ENCODE results near the gene FAM156A. TPM values are rescaled to one million over a fixed set of nuclear protein-coding genes. Genes with fewer than 3 reads are reported as not detected.
"Not testable (repeated sequence)": the region's sequence is repeated elsewhere in the genome, so short reads cannot be mapped to it uniquely, and the experiment has no call there.

Gene FAM156A
- total RNA-seq, 2 experiments from 2014 or later, result 19.0 to 19.5 TPM

DNA sequence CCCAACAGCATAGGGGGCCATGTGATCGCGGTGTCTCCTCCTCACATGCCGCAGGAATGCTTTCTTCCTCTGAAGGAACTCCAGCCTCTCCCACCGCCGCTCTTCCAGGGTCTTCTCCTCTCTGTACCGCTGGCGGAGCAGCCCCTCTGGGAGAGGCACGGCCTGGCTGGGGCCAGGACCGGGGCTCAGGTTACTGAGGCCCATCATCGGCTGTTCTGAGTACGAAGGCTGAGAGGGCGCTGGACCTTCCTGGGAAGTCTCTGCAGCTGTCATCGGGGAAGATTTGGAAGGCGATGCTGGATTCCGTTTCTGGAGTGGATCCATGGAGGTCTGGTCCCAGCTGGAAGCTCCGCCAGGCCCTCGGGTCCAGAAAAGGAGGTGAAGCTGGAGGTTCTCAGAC lies 10.1 kb downstream of the FAM156A start:
- H3K4me3 Mint-ChIP-seq; H3K9me3 Mint-ChIP-seq; H3K36me3 Mint-ChIP-seq; H3K27me3 Mint-ChIP-seq; H3K27ac Mint-ChIP-seq; DNase-seq; H3K4me1 Mint-ChIP-seq (ENCODE audit: low read depth); POLR2A ChIA-PET; intact Hi-C loops (cut with micrococcal nuclease); CTCF ChIA-PET: not testable (repeated sequence)

DNA sequence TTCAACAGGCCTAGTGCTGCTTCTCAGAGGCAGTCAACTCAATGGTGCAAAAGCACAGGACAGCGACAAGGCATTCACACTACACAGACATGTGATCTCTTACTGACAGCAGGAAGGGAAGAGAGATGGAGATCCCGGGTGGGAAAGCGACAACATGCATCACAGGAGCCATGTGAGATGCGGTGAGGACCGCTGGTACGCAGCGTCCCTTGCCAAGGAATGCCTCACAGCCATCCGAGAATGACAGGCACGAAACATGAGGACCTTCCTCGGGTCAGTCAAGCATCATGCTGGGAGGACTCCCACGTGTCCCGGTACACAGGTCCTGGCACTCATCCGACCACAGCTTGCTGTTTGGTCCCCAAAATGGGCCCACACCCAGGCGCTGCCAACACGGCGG lies 10.8 kb downstream of the FAM156A start:
- H3K27ac Mint-ChIP-seq; CTCF ChIA-PET; H3K27me3 Mint-ChIP-seq; DNase-seq; H3K9me3 Mint-ChIP-seq; H3K36me3 Mint-ChIP-seq; intact Hi-C loops (cut with micrococcal nuclease); H3K4me1 Mint-ChIP-seq (ENCODE audit: low read depth); H3K4me3 Mint-ChIP-seq; POLR2A ChIA-PET: not testable (repeated sequence)

- DNase-seq; H3K36me3 Mint-ChIP-seq; H3K4me3 Mint-ChIP-seq; H3K4me1 Mint-ChIP-seq (ENCODE audit: low read depth); intact Hi-C loops (cut with micrococcal nuclease); H3K9me3 Mint-ChIP-seq; POLR2A ChIA-PET; CTCF ChIA-PET; H3K27me3 Mint-ChIP-seq; H3K27ac Mint-ChIP-seq: not testable (repeated sequence)
These were observed 12.4 kb downstream of the FAM156A start for GRCh38 chrX:52945838-52946494.

DNA sequence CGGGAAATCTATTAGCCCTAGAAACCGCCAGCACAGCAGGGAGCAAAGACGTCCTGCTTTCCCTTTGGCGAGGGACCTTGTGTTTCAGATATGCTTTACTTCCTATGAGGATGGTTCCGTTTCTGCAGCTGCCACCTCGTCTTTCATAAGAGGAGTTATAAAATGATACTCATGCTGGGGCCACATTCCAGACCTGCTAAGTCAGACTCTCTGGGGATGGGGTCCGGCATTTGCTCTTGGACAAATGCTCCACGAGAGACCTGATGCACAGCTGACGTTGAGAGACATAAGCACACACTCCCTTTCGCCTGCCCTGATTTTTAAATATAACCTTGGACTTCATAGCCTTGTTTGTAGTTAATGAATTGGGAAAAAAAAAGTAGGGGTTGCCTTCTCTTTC lies 16.6 kb downstream of the FAM156A start:
- POLR2A ChIA-PET; H3K9me3 Mint-ChIP-seq; H3K4me3 Mint-ChIP-seq; DNase-seq; H3K4me1 Mint-ChIP-seq (ENCODE audit: low read depth); H3K27ac Mint-ChIP-seq; intact Hi-C loops (cut with micrococcal nuclease); H3K36me3 Mint-ChIP-seq; H3K27me3 Mint-ChIP-seq; CTCF ChIA-PET: not testable (repeated sequence)

DNA sequence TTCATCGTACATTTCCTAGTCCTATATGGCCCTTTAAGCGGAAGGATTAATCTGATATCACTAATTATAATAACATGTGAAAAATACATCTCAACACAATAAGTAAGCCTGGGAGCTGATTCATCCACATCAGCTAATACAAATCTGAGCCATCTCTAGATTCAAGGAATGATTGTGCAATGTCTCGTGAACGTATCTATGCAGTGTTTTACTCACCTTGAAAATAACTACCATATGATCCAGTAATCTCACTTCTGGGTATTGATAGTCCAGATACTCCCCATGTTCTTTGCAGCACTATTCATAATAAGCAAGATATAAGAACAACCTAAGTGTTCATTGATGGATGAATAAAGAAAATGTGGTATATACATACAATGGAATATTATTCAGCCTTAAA lies 17.6 kb downstream of the FAM156A start:
- H3K4me1 Mint-ChIP-seq (ENCODE audit: low read depth); H3K4me3 Mint-ChIP-seq; H3K9me3 Mint-ChIP-seq; intact Hi-C loops (cut with micrococcal nuclease); H3K27me3 Mint-ChIP-seq; H3K36me3 Mint-ChIP-seq; DNase-seq; CTCF ChIA-PET; H3K27ac Mint-ChIP-seq; POLR2A ChIA-PET: not testable (repeated sequence)

DNA sequence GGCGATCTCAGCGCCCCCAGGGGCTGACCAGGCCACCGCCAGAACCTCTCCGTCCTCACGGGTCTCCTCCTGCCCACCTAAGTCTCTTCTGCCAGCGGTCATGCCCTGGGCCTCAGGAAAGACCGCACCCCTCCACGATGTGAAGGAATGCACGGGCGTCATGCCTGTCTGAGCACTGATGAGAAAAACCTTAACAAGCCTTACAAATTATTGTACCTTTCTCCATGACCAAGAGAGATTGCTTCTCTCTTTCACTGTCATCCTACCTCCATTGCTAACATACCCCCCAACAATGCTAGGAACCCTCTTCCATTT lies 22.9 kb downstream of the FAM156A start:
- H3K4me1 Mint-ChIP-seq (ENCODE audit: low read depth); H3K36me3 Mint-ChIP-seq; H3K27me3 Mint-ChIP-seq; intact Hi-C loops (cut with micrococcal nuclease); H3K9me3 Mint-ChIP-seq; DNase-seq: not testable (repeated sequence)
- peak overlapping the region; percentile 83 for H3K4me3 Mint-ChIP-seq
- CTCF ChIA-PET, result interaction anchor here (0.7 to 0.8 kb wide), 3 partner anchors 14 to 60 kb away, joined by 4 to 7 read pairs (median 4); no protein-coding TSS in a partner anchor
- peak overlapping the region; percentile 97 for H3K27ac Mint-ChIP-seq
- POLR2A ChIA-PET, result interaction anchor here (0.7 kb wide), 1 partner anchor 60 kb away, joined by 3 read pairs; no protein-coding TSS in a partner anchor

DNA sequence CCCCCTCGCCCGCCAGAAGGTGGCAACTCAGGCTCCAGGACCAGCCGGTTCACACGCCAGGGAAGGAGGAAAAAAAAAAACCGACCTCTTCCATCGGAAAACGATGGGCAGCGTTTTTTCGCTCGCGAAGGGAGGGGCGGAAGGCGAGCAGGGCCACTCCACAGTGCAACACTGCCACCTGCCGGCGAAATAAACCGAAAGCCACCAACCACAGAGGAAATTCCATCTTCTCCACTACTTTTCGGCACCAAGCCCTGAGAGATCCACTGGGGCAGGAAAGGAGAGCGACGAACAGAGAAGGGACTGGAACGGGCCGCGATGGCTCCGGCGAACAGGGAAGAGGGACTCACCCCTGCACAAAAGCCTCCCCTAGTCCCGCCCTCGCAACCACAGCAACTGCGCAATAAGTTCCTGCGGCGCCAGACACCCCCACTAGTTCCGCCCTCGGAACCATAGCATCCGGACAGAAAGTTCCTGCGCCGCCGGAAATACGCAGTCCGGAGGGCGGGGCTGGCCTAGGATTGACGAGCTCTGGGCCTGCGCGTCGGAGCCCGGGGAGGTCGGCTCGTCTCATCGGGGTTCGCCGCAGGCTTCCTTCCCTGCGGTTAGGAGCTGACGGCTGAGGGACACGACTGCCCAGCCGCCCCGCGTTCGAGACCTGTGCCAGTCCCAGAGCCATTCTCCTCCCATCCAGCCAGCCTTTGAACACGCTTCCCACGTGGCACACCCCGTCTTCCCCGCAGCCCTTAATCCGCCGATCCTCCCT lies 23.4 kb downstream of the FAM156A start:
- peak; percentile 94 for DNase-seq
- Mint-ChIP-seq H3K4me1 (ENCODE audit: low read depth) (peaks cover 4% of the 10 kb centered on the region), H3K36me3 (no peaks in the 10 kb centered on the region), H3K4me3 (peak overlapping the region; percentile 83), H3K27me3 (no peaks in the 10 kb centered on the region), H3K9me3 (no peaks in the 10 kb centered on the region), H3K27ac (peak overlapping the region; percentile 97)
- intact Hi-C loops (cut with micrococcal nuclease), result no loop called here
- ChIA-PET POLR2A (interaction anchor here (0.7 kb wide), 1 partner anchor 61 kb away, joined by 3 read pairs; no protein-coding TSS in a partner anchor), CTCF (interaction anchor here (0.7 to 0.8 kb wide), 3 partner anchors 14 to 61 kb away, joined by 4 to 7 read pairs (median 4); no protein-coding TSS in a partner anchor)

GRCh38 chrX:52933976-52934703 lies 24.2 kb downstream of the FAM156A start:
- ChIA-PET POLR2A (no interaction called here), CTCF (no interaction called here)
- H3K4me1 Mint-ChIP-seq (ENCODE audit: low read depth), result peaks cover 4% of the 10 kb centered on the region
- intact Hi-C loops (cut with micrococcal nuclease), result no loop called here
- no peaks in the 10 kb centered on the region for H3K9me3 Mint-ChIP-seq
- no peaks in the 10 kb centered on the region for H3K36me3 Mint-ChIP-seq
- no peaks in the 10 kb centered on the region for H3K27me3 Mint-ChIP-seq
- DNase-seq, result no peak
- peak overlapping the region; percentile 97 for H3K27ac Mint-ChIP-seq
- H3K4me3 Mint-ChIP-seq, result peak overlapping the region; percentile 83

DNA sequence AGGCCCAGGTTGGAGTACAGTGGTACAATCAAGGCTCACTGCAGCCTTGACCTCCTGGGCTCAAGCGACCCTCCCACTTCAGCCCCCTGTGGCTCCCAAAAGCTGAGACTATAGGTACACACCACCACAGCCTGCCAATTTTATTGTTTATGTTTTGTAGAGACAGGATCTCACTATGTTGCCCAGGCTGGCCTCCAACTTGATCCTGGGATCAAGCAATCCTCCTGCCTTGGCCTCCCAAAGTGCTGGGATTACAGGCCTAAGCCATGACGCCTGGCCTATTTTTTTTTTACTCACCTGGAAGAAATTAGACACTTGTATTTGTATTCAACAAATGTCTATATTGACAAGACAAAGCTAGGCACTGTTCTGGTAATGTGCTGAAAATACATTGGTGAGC lies 25.1 kb downstream of the FAM156A start:
- Mint-ChIP-seq H3K36me3 (no peaks in the 10 kb centered on the region), H3K27me3 (no peaks in the 10 kb centered on the region), H3K4me3 (no peak overlapping the region), H3K4me1 (ENCODE audit: low read depth) (peaks cover 4% of the 10 kb centered on the region), H3K9me3 (no peaks in the 10 kb centered on the region), H3K27ac (no peak overlapping the region)
- ChIA-PET CTCF (no interaction called here), POLR2A (no interaction called here)
- intact Hi-C loops (cut with micrococcal nuclease), result no loop called here
- no peak for DNase-seq

DNA sequence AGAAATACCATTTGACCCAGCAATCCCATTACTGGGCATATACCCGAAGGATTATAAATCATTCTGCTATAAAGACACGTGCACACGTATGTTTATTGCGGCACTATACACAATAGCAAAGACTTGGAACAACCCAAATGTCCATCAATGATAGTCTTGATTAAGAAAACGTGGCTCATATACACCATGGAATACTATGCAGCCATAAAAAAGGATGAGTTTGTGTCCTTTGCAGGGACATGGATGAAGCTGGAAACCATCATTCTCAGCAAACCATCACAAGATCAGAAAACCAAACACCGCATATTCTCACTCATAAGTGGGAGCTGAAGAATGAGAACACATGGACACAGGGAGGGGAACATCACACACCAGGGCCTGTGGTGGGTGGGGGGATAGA lies 28.1 kb downstream of the FAM156A start:
- H3K9me3 Mint-ChIP-seq; POLR2A ChIA-PET; H3K36me3 Mint-ChIP-seq; H3K4me3 Mint-ChIP-seq; H3K27ac Mint-ChIP-seq; DNase-seq; CTCF ChIA-PET; H3K27me3 Mint-ChIP-seq; intact Hi-C loops (cut with micrococcal nuclease): not testable (repeated sequence)
- peaks cover 14% of the 10 kb centered on the region for H3K4me1 Mint-ChIP-seq (ENCODE audit: low read depth)

- ChIA-PET POLR2A (no interaction called here), CTCF (no interaction called here)
- H3K36me3 Mint-ChIP-seq, result no peaks in the 10 kb centered on the region
- no peak overlapping the region for H3K27ac Mint-ChIP-seq
- H3K9me3 Mint-ChIP-seq, result no peaks in the 10 kb centered on the region
- DNase-seq, result no peak
- peaks cover 16% of the 10 kb centered on the region for H3K4me1 Mint-ChIP-seq (ENCODE audit: low read depth)
- no peaks in the 10 kb centered on the region for H3K27me3 Mint-ChIP-seq
- H3K4me3 Mint-ChIP-seq, result no peak overlapping the region
- intact Hi-C loops (cut with micrococcal nuclease), result no loop called here
These were observed 34.5 kb downstream of the FAM156A start for GRCh38 chrX:52923781-52924241.

GRCh38 chrX:52914704-52915103 lies 43.6 kb downstream of the FAM156A start:
- H3K9me3 Mint-ChIP-seq; POLR2A ChIA-PET; H3K36me3 Mint-ChIP-seq; H3K4me1 Mint-ChIP-seq (ENCODE audit: low read depth); intact Hi-C loops (cut with micrococcal nuclease); H3K4me3 Mint-ChIP-seq; H3K27me3 Mint-ChIP-seq; DNase-seq; H3K27ac Mint-ChIP-seq; CTCF ChIA-PET: not testable (repeated sequence)

All from activated CD4-positive, alpha-beta memory T cell treated with anti-CD3 and anti-CD28 coated beads for 36 hours (primary cell).